GM18511 (cell line): ENCODE data around the gene XCL1.

Experiments used
- ATAC-seq: cut with Tn5 transposase; IDR thresholded peaks from one replicate; pipeline ENCODE4 v1.9.1; 2021; ENCODE audit warnings: mild to moderate bottlenecking, moderate library complexity; ENCODE audit not compliant: unreplicated experiment

XCL1 gene

GRCh38 chr1:168603501-168604110, 27.2 kb downstream of the XCL1 start:
- peak; percentile 65 for ATAC-seq

- ATAC-seq = no peak
Measured at GRCh38 chr1:168605443-168605842, 29.0 kb downstream of the XCL1 start.

GRCh38 chr1:168606096-168606495, 29.7 kb downstream of the XCL1 start:
- ATAC-seq = no peak

DNA sequence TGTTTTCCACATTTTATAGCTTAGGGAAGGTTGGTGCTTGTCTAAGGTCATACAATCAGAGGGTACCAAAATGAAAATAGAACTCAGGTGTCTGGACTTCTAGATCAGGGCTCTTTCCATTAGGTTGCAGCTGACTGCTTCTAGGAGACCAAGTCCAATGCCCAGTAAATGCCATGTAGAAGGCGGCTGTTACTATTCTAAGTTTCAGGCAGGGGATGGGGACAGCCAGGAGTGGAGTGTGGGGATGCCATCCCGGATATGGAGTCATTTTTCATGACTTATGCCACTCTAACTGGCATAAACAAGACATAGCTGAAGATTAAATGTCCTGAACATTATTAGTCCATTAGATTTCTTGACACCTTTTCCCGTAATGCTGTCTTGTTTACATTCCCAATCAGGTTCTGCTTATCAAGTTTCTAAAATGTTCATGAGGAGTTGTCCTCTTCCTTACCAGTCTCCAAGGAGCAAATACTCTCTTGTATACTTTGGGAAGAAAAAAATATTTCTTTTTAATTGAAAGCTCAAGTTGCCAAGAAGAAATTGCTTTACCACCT, 31.5 kb downstream of the XCL1 start:
- ATAC-seq = no peak

DNA sequence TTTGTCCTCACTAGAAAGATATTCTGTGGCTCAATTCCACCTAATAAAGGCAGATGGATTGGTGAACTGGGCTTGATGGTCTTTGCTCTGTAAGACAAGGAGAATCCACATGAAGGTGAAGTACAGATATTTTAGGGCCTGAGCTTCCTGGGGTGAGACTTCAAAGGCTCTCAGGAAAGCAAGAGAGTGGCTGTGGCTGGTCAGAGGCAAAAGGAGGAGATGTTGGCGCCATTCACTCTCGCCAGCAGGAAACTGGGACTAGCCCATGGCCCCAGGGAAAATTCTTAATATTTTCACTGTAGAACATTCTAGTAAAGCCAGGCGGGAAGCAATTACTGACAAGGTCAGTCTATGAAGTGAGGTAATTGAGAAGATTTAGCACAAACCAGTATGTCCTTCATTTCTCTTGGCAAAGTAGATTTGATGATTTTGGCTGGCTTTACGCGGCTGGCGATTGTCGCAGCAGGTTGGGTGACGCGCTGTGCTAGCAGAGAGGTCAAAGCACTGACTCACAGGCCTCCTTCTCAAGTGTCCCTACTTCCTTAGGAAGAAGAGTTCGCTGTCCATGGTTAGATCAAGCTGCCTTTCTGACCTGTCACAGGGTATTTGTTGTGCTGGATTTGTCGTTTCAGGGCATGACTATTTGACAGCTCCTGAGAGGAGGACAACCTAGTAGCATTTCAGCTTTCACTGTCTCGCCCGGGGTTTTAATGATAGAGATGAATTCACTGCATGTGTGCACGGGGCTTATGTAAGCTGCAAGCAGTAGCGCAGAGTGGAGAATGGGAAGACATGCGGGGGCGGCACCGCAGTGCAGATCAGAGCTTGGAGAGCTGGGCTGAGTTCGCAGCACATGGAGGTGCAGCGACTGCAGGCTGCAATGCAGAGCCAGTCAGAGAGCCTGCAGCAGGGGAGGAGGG, 32.7 kb downstream of the XCL1 start:
- ATAC-seq = no peak

DNA sequence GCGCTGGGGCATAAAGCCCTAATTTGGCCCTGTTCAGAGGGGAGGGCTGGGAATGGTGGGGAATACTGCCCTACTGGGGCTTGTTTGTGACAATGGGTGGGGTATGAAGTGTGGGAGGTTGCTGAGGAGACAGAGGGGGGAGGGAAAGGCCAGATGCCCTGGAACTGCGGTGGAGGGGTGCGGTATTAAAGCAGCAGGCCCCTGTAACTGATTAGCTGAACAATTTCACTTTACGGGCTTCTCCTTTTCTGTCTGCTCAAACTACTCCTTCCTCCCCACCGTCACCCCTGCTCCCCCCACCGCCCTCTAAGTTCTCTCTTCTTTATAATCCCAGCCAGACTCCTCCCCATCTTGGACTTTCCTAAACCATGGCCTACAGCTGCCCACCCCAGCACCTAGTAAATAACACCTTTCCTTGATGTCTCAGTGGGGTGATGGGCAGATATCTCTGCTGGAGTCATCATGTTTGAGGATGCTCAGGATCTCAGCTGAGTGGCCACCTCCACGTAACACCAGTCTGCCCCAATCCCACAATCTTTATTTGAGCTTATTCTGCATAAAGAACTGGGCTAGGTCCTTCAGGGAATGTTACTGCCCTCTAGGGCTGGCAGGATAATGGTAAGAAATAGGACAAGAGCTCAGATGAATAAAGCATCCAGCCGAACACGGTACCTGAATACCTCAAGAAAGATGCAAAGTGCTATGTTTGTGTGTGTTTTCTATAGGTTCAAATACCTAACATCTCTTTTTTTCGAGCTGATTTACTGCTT, 33.5 kb downstream of the XCL1 start:
- ATAC-seq = no peak

- ATAC-seq = no peak
Measured at GRCh38 chr1:168613038-168613451, 36.6 kb downstream of the XCL1 start.

- ATAC-seq = no peak
Measured at GRCh38 chr1:168613691-168614231, 37.4 kb downstream of the XCL1 start.

DNA sequence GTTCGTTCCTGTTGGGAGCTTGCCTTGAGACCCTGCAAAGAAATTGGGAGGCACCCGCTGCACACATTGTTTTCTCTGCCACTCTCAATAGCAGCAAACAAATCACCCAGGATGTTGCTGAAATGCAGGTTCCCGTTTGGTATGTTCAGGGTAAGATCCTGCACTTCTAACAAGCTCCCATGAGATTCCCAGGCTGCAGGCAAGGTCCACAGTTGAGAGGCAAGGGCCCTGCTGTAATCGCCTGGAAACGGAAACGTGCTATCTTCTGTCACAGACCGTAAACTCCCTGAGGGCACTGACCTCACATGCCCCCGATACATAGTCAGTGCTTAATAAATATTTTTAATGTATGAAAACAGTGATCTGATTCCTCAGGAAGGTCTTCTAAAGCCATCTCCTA, 37.8 kb downstream of the XCL1 start:
- no peak for ATAC-seq

DNA sequence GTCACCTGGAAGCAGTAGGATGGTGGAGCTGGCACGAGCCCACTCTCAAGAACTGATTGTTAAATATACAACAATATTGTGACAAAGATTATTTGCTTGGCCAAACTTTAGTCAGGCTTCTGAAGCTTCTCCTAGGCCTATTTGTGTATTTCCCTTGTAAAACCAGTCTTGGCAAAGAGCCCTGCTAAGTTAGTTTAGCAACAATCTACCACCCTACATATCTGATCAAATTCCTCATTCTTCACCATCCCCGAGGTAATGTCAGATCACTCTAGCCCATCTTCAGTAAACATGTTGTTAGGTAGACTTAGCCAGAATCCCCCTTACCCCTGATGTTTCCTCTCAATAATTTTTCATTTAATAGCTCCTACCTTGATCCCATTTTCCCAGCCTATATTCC, 39.6 kb downstream of the XCL1 start:
- no peak for ATAC-seq

DNA sequence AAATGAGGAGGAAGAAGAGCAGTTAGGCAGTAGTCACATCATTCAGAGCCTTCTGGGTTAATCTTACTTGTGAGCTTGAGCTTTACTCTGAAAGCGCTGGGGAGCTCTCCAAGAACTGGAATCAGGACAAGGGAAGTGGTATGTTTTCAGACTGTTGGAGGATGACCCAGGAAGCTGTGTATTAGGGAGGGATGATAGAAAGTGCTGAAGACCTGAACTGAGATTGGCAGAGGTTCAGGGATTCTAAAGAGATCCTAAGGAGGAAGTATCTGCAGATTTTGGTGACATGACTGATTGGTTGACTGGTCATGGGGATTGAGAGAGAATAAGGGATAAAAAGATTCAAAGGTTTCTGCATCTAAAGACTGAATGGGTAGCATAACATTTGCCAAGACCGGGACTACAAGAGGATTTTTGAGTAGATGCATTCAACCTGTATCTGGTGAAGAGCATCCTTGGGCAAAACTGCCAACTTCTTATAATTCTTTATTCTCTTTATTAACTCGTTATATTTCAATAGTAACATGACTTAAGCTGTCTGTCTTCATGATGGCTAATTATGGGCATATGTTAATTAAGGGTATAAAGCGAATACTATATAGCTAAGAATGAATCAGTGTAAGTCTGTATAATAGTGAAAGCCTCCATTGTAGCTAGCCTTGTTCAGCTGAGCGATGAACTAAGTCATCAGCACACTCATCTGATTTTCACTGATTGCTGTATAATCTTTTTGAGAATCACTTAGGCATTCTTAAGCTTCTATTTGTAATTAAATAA, 41.8 kb downstream of the XCL1 start:
- ATAC-seq = no peak

GRCh38 chr1:168618886-168619285, 42.5 kb downstream of the XCL1 start:
- no peak for ATAC-seq

DNA sequence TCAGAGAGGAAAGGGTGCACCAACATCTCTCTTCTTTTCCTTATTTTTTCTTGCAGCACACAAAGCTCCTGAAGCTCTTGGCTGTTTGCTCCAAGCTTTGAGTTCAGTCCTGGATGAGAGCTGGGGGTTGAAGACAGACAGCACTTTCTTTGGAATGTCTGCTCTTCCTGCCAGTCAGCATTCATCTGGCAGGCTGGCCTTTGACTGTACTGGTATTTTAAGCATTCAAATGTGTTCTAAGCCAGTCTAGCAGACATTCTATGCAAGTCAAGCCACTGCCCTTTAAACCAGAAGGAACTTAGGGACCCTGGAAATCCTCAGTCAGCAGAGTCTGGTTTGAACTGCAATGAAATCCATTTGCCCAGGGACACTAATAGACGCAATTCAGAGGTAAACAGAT, 45.0 kb downstream of the XCL1 start:
- no peak for ATAC-seq

- no peak for ATAC-seq
Measured at GRCh38 chr1:168623003-168623828, 46.8 kb downstream of the XCL1 start.

GRCh38 chr1:168623831-168624230, 47.4 kb downstream of the XCL1 start:
- no peak for ATAC-seq

DNA sequence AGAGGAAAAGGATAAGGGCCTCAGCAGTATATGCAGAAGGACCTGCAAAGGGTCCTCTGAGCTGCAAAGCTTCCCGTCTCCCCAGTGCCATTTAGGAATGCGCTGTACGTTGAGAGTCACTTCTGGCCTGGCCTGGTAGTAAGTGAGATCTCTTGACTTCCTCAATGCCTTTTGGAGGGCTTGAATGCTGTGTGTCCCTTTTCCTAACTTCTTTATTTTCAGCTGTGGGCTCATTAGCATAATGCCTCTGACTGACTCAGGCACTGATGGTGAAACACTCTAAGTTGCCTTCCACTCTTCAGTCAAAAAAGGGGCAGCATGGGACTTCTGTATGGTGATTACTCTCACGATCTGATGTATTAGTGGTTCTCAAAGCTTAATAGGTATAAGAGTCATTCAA, 49.9 kb downstream of the XCL1 start:
- no peak for ATAC-seq

DNA sequence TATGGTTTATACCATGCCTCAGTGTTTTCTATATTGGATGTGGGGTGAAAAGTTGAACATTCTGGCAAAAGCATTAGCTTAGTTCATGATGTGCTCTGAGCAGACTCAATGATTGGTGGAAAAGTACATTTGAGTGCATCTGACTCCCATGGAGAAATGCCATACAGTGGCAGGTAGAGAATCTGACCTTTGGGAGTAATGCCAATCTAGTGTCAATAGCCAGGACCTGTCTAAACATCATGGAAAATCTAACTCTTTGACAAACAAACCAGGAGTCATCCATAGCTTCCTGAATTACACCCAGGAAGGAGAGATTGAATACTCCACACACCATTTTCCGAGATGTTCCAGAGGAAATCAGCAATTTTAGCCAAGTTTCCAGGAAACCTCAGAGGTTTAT, 51.0 kb downstream of the XCL1 start:
- no peak for ATAC-seq

- no peak for ATAC-seq
Measured at GRCh38 chr1:168628807-168629206, 52.4 kb downstream of the XCL1 start.

DNA sequence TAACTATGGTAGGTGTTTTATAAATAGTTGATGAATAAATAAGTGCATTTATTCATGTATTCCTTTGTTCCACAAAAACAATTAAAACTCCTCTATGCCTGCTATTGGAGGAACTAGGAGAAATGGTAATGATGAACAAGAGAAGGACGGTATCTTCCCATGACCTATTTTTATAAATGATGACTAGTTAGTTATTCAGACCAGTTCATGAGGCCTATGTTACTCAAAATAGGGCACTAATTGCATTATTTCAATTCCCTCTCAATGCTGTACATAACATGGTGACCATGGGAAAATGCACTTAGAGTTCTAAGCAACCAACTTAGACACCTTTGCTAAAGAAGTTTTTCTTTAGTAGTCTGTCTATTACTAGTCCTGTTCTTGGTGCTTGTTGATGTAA, 53.1 kb downstream of the XCL1 start:
- ATAC-seq = no peak
